ENCODE measurements around the gene UBXN1.

DNA sequence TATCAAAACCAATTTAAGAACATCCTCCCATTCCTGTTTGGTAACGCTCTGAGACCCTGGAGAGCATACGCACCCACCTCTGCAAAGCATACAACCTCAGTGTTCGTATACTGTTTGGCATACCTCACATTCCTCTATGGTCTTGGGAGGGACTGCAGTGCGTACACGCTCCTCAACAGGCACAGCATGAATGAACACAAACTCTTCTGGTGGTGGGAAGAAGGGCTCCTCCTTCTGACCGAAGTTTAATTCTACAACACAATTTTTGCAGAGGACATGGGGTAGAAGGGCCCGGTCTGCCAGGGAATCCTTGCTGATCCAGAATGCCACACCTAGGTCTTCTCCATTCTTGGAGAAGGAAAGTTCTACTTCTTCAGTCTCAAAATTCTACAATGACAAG lies 43.1 kb upstream of the UBXN1 start:
- TF ChIP-seq POLR2A (IDR thresholded peaks at IDR 0.05; ENCODE audit: low read depth): no peak
- TF ChIP-seq, protein P1, sequence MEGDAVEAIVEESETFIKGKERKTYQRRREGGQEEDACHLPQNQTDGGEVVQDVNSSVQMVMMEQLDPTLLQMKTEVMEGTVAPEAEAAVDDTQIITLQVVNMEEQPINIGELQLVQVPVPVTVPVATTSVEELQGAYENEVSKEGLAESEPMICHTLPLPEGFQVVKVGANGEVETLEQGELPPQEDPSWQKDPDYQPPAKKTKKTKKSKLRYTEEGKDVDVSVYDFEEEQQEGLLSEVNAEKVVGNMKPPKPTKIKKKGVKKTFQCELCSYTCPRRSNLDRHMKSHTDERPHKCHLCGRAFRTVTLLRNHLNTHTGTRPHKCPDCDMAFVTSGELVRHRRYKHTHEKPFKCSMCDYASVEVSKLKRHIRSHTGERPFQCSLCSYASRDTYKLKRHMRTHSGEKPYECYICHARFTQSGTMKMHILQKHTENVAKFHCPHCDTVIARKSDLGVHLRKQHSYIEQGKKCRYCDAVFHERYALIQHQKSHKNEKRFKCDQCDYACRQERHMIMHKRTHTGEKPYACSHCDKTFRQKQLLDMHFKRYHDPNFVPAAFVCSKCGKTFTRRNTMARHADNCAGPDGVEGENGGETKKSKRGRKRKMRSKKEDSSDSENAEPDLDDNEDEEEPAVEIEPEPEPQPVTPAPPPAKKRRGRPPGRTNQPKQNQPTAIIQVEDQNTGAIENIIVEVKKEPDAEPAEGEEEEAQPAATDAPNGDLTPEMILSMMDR (IDR thresholded peaks at IDR 0.05): no peak
